GM11168 (cell line): ENCODE data around the gene LGALSL.

Source experiments
- in situ Hi-C: fragments of 300-500 bp; cut with MboI; formaldehyde crosslinking; loops from one replicate; pipeline ENCODE4 v1.12.0; 2022; ENCODE audit warnings: low sequenced_read_pairs; ENCODE audit not compliant: unreplicated experiment

Gene LGALSL

GRCh38 chr2:64453770-64454385 is at the start of gene LGALSL:
TSS of gene LGALSL (plus strand) at chr2:64454162. CDS start at chr2:64454546, 384 bp downstream.
- in situ Hi-C loops = no loop called here

DNA sequence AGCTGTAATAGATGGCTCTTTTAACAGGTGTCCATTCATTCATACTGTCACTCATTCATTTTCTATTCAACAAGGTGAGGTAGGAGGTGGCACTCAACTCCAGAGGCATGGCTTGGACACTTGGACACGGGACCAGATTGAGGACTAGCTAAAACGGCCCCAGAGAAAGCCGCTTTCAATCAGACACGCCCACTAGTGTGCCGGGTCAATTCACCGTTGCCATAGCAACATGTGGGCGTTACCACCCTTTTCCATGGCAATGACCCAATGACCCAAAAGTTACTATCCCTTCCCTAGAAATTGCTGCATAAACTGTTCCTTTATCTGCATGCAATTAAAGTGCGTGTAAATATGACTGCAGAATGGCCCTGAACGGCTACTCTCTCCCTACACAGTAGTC is 49.2 kb upstream of the LGALSL start:
- in situ Hi-C loops = no loop called here

DNA sequence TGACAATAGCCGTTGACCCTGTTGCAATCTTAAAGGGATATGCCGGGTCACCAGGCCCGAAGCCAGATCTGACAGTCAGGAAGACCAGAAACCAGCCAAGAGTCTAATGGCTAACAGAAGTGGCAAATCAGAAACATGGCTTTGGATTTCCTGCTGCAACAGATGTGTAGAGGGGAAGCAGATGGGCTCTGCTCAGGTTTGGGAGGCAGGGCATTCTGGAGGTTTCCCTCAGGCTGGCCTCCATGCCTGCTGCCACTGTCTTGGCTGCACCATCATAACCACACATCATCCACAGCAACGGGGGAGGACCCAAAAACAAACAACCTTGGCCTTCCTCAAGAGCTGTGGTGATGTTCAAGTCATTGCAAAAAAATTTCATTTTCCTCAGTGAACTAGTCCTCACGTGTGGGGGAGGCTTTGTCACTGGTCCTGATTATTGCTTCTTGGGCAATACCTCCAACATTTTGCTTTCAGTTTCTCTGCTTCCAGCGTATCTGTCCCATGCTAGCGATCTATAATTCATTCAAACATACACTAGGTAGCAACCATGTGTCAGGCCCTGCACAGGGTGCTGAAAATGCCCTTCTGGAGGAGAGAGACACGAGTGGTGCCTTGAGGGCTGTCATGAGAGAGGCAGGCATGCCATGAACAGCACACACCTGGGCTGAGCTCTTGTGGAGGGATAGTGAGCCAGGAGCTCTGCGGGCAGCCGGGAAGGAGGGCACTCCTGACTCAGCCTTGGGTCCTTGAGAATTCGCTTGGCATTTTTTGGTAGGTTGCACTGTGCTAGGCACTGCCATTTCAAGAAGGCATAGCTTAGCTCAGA is 48.2 kb upstream of the LGALSL start:
- in situ Hi-C loops = no loop called here

- in situ Hi-C loops = no loop called here
Observed at GRCh38 chr2:64406407-64406774, 47.6 kb upstream of the LGALSL start.

GRCh38 chr2:64408031-64408430 is 45.9 kb upstream of the LGALSL start:
- in situ Hi-C loops = no loop called here

DNA sequence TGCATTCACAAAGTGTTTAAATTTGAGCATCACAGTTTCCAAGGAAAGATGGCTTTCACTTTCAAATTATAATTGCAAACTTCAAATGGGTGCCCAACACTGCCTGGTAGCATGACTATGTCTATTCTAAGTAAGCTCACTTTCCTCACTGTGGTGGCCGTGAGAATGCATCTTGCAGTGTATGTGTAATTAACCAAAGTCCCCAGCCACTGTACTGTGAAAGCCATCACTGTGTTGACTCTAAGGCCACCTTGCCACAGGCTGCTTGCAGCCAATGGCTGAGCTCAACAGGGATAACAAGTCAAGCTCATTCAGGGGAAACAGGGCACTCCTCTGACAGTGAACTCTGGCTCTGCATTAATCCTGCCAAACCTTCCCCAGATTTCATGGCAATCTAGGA is 43.3 kb upstream of the LGALSL start:
- in situ Hi-C loops = no loop called here

DNA sequence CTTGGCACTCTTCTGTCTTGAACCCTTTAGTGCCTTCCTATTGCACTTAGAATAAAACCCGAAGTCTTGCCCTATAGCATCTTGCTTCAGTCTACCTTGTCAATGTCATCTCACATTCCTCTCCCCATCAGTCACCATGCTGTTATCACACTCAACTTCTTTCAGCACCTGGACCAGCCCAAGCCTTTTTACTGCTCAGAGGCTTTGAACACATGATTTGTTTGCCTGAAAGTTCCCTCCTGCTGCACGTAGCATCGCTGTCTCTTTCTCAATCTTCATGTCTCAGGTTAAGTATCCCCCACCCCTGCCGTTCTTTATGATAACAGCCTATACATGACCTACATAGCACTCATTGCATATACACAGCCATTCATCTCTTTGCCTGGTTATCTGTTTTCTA is 41.3 kb upstream of the LGALSL start:
- in situ Hi-C loops = no loop called here

GRCh38 chr2:64414736-64415435 is 39.1 kb upstream of the LGALSL start:
- in situ Hi-C loops = no loop called here

- in situ Hi-C loops = no loop called here
Observed at GRCh38 chr2:64417624-64418023, 36.3 kb upstream of the LGALSL start.

DNA sequence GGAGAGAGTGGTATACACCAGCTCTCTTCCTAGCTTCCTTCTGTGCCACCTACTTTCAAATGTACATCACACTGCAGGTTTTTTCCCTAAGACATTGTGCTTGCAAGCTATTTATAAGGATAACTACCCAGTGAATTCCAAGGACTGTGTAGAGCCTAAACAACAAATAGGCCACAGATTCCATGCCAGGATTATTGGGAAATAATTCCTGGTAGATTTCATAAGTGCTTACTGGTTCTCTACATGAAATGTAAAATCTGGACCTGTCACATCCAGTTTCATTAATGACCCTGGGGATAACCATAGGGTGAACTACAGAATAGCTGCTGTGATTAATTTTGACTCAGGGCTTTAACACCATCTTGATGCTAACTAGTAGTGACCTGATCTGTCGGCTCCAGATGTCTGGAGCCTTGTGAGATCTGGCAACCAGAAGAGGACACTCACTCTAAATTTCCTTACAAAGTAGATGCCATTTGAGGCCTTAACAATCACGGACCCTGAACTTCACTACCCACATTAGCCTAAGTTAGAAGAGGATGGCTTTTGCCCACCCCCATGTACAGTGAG is 34.3 kb upstream of the LGALSL start:
- in situ Hi-C loops = no loop called here

DNA sequence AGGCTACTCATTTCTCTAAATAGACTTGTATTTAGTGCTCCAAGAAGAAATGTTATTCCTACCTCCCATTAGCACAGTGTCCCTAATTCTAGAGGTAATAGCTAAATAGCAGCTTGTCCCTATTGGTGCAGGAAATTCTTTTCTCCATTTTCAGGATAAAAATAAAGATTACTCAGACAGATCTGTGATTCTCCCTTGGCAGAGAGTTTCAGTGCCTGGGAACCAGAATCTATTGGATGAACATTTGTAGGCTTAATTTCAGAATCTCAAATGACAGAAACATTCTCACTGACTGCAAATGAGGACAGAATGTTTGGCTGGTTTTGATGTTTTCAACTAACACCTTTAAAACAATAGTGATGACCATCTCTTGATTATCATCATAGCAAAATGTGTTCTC is 33.3 kb upstream of the LGALSL start:
- in situ Hi-C loops = no loop called here

GRCh38 chr2:64421201-64421600 is 32.8 kb upstream of the LGALSL start:
- in situ Hi-C loops = no loop called here

- in situ Hi-C loops = no loop called here
Observed at GRCh38 chr2:64422466-64422865, 31.5 kb upstream of the LGALSL start.

DNA sequence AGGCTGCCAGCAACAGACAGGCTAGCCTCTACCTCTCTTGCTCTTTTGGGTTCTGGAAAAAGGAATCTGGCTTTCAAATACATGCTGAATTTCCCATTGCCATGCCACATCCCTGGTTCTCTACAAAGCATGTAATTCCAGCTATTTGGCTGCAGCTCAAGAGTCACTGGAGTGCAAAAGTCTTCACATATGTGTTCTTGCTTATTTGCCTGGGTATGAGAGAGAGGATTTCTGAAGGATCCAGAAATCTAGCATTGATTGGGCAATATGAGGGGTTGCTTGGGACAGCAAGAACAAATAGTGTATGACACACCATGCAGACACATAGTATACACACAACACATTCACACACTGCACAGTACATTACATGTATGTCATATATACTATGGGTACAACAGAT is 30.7 kb upstream of the LGALSL start:
- in situ Hi-C loops = no loop called here

GRCh38 chr2:64424416-64424987 is 29.5 kb upstream of the LGALSL start:
- in situ Hi-C loops = no loop called here

DNA sequence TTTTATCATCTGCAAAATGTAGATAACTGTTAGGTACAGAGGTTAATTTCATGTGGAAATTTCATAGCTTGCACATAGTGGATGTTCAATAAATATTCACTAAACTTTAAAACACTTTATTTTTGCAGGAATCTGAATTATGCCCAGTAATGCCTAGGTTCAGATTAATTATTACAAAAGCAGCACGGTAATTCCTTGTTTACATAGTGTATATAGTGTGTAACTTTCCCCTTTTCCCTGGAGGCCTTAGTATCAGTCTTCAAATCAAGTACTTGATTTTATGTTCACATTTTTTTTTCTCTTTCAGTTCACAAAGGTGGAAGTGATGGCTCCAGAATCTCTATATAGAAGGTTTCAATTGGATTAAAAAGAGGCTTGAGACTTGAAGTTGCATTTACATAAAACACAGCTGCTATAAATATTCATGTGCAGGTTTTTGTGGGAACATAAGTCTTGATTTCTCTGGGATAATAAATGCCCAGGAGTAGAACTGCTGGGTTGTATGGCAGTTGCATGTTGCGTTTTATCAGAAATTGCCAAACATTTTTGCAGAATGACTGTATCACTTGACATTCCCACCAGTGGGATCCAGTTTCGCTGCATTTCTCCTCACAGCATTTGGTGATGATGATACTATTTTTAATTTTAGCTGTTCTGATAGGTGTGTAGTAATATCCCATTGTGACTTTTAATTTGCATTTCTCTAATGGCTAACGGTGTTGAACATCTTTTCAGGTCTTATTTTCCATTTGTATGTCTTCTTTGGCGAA is 27.6 kb upstream of the LGALSL start:
- in situ Hi-C loops = no loop called here

DNA sequence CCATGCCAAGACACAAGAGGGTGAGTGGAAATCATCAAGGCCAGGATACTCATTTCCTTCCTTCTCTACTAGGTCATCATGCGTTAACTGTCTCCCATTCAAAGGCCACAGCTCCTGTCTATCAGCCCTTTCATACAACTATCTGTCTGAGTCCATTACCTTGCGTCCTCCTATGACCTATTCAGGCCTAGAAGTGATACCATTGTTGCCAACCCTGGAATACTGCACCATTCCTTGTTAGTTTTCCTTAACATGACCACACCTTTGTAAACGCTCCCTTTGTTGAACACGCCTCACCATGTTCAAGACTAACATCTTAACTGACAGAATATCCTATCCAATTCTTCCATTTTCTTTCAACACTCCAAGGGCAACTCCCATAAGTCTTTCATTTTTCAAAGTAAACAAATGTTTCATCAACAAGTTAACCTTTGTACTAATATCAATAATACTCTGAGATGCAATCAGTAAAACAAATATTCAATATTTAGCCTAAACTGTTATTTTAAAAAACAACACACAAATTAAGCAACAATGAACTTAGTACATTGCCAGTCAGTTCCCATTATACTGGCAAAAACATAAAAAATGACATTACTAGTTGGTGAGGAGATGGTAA is 19.8 kb upstream of the LGALSL start:
- in situ Hi-C loops = no loop called here

- in situ Hi-C loops = no loop called here
Observed at GRCh38 chr2:64437883-64438282, 16.1 kb upstream of the LGALSL start.

GRCh38 chr2:64439194-64439593 is 14.8 kb upstream of the LGALSL start:
- in situ Hi-C loops = no loop called here

- in situ Hi-C loops = no loop called here
Observed at GRCh38 chr2:64440843-64441242, 13.1 kb upstream of the LGALSL start.
